Embryonic facial prominence (tissue), 1 donor: ENCODE data around the gene YJU2.

ENCODE experiments used
- DNase-seq: peaks from one replicate; pipeline ENCODE4 v3.0.0-alpha.2; 2016; ENCODE audit errors: extremely low spot score

Gene YJU2

GRCh38 chr19:4298810-4299550 lies 52.1 kb downstream of the YJU2 start:
- no peak for DNase-seq

- DNase-seq = no peak
Measured at GRCh38 chr19:4300589-4300988, 53.7 kb downstream of the YJU2 start.

- no peak for DNase-seq
Measured at GRCh38 chr19:4301590-4302242, 54.8 kb downstream of the YJU2 start.

- DNase-seq = no peak
Measured at GRCh38 chr19:4302243-4302640, 55.4 kb downstream of the YJU2 start, which contains the start of gene TMIGD2. Gene TMIGD2, minus strand, starts transcription at chr19:4302389. Its CDS starts 4 bp downstream, at chr19:4302385.

- DNase-seq = no peak
Measured at GRCh38 chr19:4303819-4304537, 57.1 kb downstream of the YJU2 start.

- DNase-seq = no peak
Measured at GRCh38 chr19:4304538-4305256, 57.8 kb downstream of the YJU2 start, which contains the start of gene FSD1. Gene FSD1, plus strand, starts transcription at chr19:4304598. Its CDS starts 149 bp downstream, at chr19:4304747.

- DNase-seq = no peak
Measured at GRCh38 chr19:4305257-4305612, 58.4 kb downstream of the YJU2 start.

- no peak for DNase-seq
Measured at GRCh38 chr19:4305659-4306058, 58.8 kb downstream of the YJU2 start.

- DNase-seq = no peak
Measured at GRCh38 chr19:4310247-4311121, 63.6 kb downstream of the YJU2 start.

- no peak for DNase-seq
Measured at GRCh38 chr19:4313847-4314490, 67.1 kb downstream of the YJU2 start.

GRCh38 chr19:4316956-4317355 lies 70.1 kb downstream of the YJU2 start:
- no peak for DNase-seq

GRCh38 chr19:4318460-4318859 lies 71.6 kb downstream of the YJU2 start:
- no peak for DNase-seq
